Astrocyte (in vitro differentiated cells and primary cell): Measurements from ENCODE around the gene GALNT18. TPM values are rescaled to one million over a fixed set of nuclear protein-coding genes. Genes with fewer than 3 reads are reported as not detected.

ENCODE experiments used
- DNase-seq: peaks from one replicate; pipeline ENCODE4 v3.0.0-alpha.2; 2010; ENCODE audit warnings: low read depth
- FAIRE-seq: peaks from 2 replicates; lab custom pipeline; 2011; peaks lifted over from hg19 to GRCh38; lab: Jason Lieb, UNC
- H2AFZ ChIP-seq: 2 replicates; pipeline ENCODE4 v1.6.0; 2012; ENCODE audit warnings: low read depth, low read length, inconsistent platforms
- H3K27ac ChIP-seq: 2 replicates; pipeline ENCODE4 v1.5.1; 2011; ENCODE audit warnings: low read depth, low read length, inconsistent platforms
- H3K27me3 ChIP-seq: 2 replicates; pipeline ENCODE4 v1.6.0; 2011; ENCODE audit warnings: low read length, inconsistent platforms; ENCODE audit not compliant: insufficient read depth
- H3K36me3 ChIP-seq: 2 replicates; pipeline ENCODE4 v1.5.1; 2011; ENCODE audit warnings: low read length, inconsistent platforms; ENCODE audit not compliant: insufficient read depth
- H3K4me1 ChIP-seq: 2 replicates; pipeline ENCODE4 v1.5.1; 2011; ENCODE audit warnings: low read length, inconsistent platforms; ENCODE audit not compliant: insufficient read depth
- H3K4me2 ChIP-seq: 2 replicates; pipeline ENCODE4 v1.6.0; 2012; ENCODE audit warnings: low read length, inconsistent platforms
- H3K4me3 ChIP-seq: 2 replicates; pipeline ENCODE4 v1.5.1; 2011; ENCODE audit warnings: low read depth, mild to moderate bottlenecking, low read length, inconsistent platforms; ENCODE audit not compliant: insufficient read depth
- H3K79me2 ChIP-seq: 2 replicates; pipeline ENCODE4 v1.6.0; 2012; ENCODE audit warnings: mild to moderate bottlenecking, low read length, inconsistent platforms; ENCODE audit not compliant: insufficient read depth
- H3K9ac ChIP-seq: 2 replicates; pipeline ENCODE4 v1.6.0; 2012; ENCODE audit warnings: mild to moderate bottlenecking, low read length, inconsistent platforms
- H3K9me3 ChIP-seq: 2 replicates; pipeline ENCODE4 v1.5.1; 2012; ENCODE audit warnings: low read depth, mild to moderate bottlenecking, low read length, inconsistent platforms; ENCODE audit not compliant: insufficient read depth
- H4K20me1 ChIP-seq: 2 replicates; pipeline ENCODE4 v1.6.0; 2012; ENCODE audit warnings: low read length, inconsistent platforms; ENCODE audit not compliant: insufficient read depth
- H3K27ac Mint-ChIP-seq: one replicate; pipeline ENCODE4 v1.8.0; 2021; ENCODE audit warnings: mild to moderate bottlenecking, mixed read lengths; ENCODE audit not compliant: unreplicated experiment
- H3K27me3 Mint-ChIP-seq: one replicate; pipeline ENCODE4 v1.8.0; 2021; ENCODE audit warnings: low read depth, mixed read lengths; ENCODE audit not compliant: unreplicated experiment
- H3K36me3 Mint-ChIP-seq: one replicate; pipeline ENCODE4 v1.8.0; 2021; ENCODE audit warnings: low read depth, mixed read lengths; ENCODE audit not compliant: unreplicated experiment
- H3K4me1 Mint-ChIP-seq: one replicate; pipeline ENCODE4 v1.8.0; 2021; ENCODE audit warnings: low read depth, mixed read lengths; ENCODE audit not compliant: unreplicated experiment
- H3K4me3 Mint-ChIP-seq: one replicate; pipeline ENCODE4 v1.8.0; 2021; ENCODE audit warnings: mild to moderate bottlenecking, moderate library complexity, mixed read lengths; ENCODE audit not compliant: unreplicated experiment
- H3K9me3 Mint-ChIP-seq: one replicate; pipeline ENCODE4 v1.8.0; 2021; ENCODE audit warnings: mild to moderate bottlenecking, mixed read lengths; ENCODE audit not compliant: unreplicated experiment
- EZH2 ChIP-seq: IDR thresholded peaks from 2 replicates; pipeline ENCODE4 v1.6.1; 2012; ENCODE audit warnings: mild to moderate bottlenecking, low read length, inconsistent platforms; ENCODE audit not compliant: insufficient read depth
- total RNA-seq: library from RNA; stranded (reverse); gene quantifications from 2 replicates; pipeline ENCODE4 v1.2.1, GENCODE V29; 2021
- TF ChIP-seq, protein P1 (sequence below): IDR thresholded peaks from 2 replicates; pipeline ENCODE4 v1.5.1; 2011; ENCODE audit warnings: low read depth, mild to moderate bottlenecking, inconsistent platforms, low read length, moderate library complexity; ENCODE audit not compliant: insufficient read depth

GALNT18 gene
- total RNA-seq, 1 donor from 2014 or later = 6.5 TPM

- no peaks in the 10 kb centered on the region for H3K36me3 ChIP-seq
- no peaks in the 10 kb centered on the region for H3K36me3 Mint-ChIP-seq
- H2AFZ ChIP-seq = no peak overlapping the region
- no peaks in the 10 kb centered on the region for H3K4me1 ChIP-seq
- no peak for TF ChIP-seq EZH2
- TF ChIP-seq, protein P1, sequence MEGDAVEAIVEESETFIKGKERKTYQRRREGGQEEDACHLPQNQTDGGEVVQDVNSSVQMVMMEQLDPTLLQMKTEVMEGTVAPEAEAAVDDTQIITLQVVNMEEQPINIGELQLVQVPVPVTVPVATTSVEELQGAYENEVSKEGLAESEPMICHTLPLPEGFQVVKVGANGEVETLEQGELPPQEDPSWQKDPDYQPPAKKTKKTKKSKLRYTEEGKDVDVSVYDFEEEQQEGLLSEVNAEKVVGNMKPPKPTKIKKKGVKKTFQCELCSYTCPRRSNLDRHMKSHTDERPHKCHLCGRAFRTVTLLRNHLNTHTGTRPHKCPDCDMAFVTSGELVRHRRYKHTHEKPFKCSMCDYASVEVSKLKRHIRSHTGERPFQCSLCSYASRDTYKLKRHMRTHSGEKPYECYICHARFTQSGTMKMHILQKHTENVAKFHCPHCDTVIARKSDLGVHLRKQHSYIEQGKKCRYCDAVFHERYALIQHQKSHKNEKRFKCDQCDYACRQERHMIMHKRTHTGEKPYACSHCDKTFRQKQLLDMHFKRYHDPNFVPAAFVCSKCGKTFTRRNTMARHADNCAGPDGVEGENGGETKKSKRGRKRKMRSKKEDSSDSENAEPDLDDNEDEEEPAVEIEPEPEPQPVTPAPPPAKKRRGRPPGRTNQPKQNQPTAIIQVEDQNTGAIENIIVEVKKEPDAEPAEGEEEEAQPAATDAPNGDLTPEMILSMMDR = no peak
- H3K4me1 Mint-ChIP-seq = peaks cover 2% of the 10 kb centered on the region
- no peak overlapping the region for H3K27ac ChIP-seq
- H4K20me1 ChIP-seq = no peaks in the 10 kb centered on the region
- H3K9ac ChIP-seq = no peak overlapping the region
- no peaks in the 10 kb centered on the region for H3K9me3 ChIP-seq
- FAIRE-seq (no peak), DNase-seq (no peak)
- peaks cover 6% of the 10 kb centered on the region for H3K27me3 ChIP-seq
- H3K27ac Mint-ChIP-seq = no peak overlapping the region
- H3K27me3 Mint-ChIP-seq = peaks cover 43% of the 10 kb centered on the region
- H3K9me3 Mint-ChIP-seq = no peaks in the 10 kb centered on the region
- no peak overlapping the region for H3K4me2 ChIP-seq
- no peak overlapping the region for H3K4me3 Mint-ChIP-seq
- H3K4me3 ChIP-seq = no peak overlapping the region
- H3K79me2 ChIP-seq = no peaks in the 10 kb centered on the region
Measured at GRCh38 chr11:11301212-11301611, 320.6 kb downstream of the GALNT18 start.

DNA sequence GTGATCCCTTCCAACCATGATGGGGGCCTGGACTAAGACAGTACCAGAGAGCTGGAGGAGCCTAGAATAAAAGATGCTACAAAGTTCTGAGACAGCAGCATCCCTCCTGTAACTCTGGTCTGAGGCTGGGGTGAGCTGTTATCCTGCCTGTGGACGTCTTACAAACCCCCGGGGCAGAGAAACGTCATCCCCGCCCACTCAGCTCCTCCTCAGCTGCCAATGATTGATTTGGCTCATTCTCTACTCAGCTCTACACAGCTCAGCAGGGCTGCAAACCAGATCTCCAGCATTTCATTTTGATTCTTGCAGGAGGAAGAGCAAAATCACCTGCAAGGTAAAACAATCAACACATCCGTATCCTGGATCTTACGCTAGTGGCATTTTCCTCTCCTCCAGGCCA lies 324.2 kb downstream of the GALNT18 start:
- Histone ChIP-seq H4K20me1 (no peaks in the 10 kb centered on the region), H2AFZ (no peak overlapping the region), H3K9ac (no peak overlapping the region), H3K79me2 (no peaks in the 10 kb centered on the region), H3K4me1 (no peaks in the 10 kb centered on the region), H3K27ac (no peak overlapping the region), H3K36me3 (no peaks in the 10 kb centered on the region), H3K27me3 (peaks cover 8% of the 10 kb centered on the region), H3K4me2 (no peak overlapping the region), H3K9me3 (no peaks in the 10 kb centered on the region), H3K4me3 (no peak overlapping the region)
- H3K4me1 Mint-ChIP-seq = no peaks in the 10 kb centered on the region
- no peaks in the 10 kb centered on the region for H3K36me3 Mint-ChIP-seq
- TF ChIP-seq EZH2 = no peak
- TF ChIP-seq, protein P1 = no peak
- FAIRE-seq (no peak), DNase-seq (no peak)
- H3K9me3 Mint-ChIP-seq = peaks cover 4% of the 10 kb centered on the region
- H3K4me3 Mint-ChIP-seq = no peak overlapping the region
- H3K27me3 Mint-ChIP-seq = peaks cover 51% of the 10 kb centered on the region
- H3K27ac Mint-ChIP-seq = no peak overlapping the region

GRCh38 chr11:11296434-11296833 lies 325.4 kb downstream of the GALNT18 start:
- no peaks in the 10 kb centered on the region for H4K20me1 ChIP-seq
- peaks cover 46% of the 10 kb centered on the region for H3K27me3 Mint-ChIP-seq
- no peak overlapping the region for H3K27ac Mint-ChIP-seq
- no peak overlapping the region for H2AFZ ChIP-seq
- no peak for DNase-seq
- peaks cover 8% of the 10 kb centered on the region for H3K27me3 ChIP-seq
- no peak overlapping the region for H3K4me2 ChIP-seq
- H3K36me3 Mint-ChIP-seq = no peaks in the 10 kb centered on the region
- H3K36me3 ChIP-seq = no peaks in the 10 kb centered on the region
- no peak for FAIRE-seq
- H3K4me1 ChIP-seq = no peaks in the 10 kb centered on the region
- H3K79me2 ChIP-seq = no peaks in the 10 kb centered on the region
- no peak overlapping the region for H3K9ac ChIP-seq
- H3K4me3 ChIP-seq = no peak overlapping the region
- no peaks in the 10 kb centered on the region for H3K4me1 Mint-ChIP-seq
- no peak overlapping the region for H3K27ac ChIP-seq
- no peak overlapping the region for H3K4me3 Mint-ChIP-seq
- peaks cover 4% of the 10 kb centered on the region for H3K9me3 Mint-ChIP-seq
- no peaks in the 10 kb centered on the region for H3K9me3 ChIP-seq
- TF ChIP-seq, protein P1 = no peak
- no peak for TF ChIP-seq EZH2
